ENCODE results near the gene KCNK2. TPM values are rescaled to one million over a fixed set of nuclear protein-coding genes. Genes with fewer than 3 reads are reported as not detected.

Gene KCNK2
- total and polyA plus RNA-seq, 10 of the 15 experiments (the other 5 are each of a cell fraction or from before 2014, with no cell fraction given): 0.04 to 0.13 (median 0.08) TPM; not detected in 4

DNA sequence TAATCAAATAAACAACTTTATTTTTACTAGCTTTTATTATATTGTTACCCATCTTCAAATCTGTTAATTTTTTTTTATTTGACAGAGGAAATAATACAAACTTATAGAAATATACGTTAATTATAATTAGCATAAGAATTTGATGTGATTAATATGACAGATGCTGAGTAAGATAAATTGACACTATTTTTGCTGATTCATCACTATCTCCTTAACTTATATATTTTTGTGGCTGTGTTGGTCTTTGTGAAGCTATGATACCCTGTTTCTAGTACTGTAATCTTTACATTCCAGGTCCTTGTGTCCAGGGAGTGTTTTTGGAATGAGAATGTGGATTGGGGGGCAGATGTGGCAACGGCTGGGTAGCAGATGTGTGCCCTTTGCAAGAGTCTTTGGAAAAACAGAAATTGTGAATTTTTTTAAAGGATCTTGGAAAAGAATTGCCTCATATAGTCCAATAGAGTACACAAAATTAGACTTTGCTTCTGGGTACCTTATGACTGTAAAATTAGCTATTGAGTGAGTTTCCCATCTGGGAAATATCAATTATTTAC, 102.6 kb downstream of the KCNK2 start:
- DNase-seq (ENCODE audit: low read depth, low spot score) (no peak), ATAC-seq (no peak), FAIRE-seq (no peak)
- H3K4me2 ChIP-seq (ENCODE audit: control insufficient read depth, insufficient read depth): no peak overlapping the region
- H3K27ac ChIP-seq (ENCODE audit: control insufficient read depth, insufficient read depth): no peak overlapping the region
- in situ Hi-C loops (cut with MboI) (no loop called here), intact Hi-C loops (cut with micrococcal nuclease; ENCODE audit: unreplicated experiment) (no loop called here)
- BruUV-seq (replicated peaks): no TSS peak
- H3K9me3 ChIP-seq (replicated peaks; ENCODE audit: control insufficient read depth, insufficient read depth, low read length): no peaks in the 10 kb centered on the region; the same call in 2 of the 3 replicates
- no peak overlapping the region for H3K9ac ChIP-seq (ENCODE audit: control insufficient read depth, insufficient read depth, low read length)
- SMC1A ChIA-PET (ENCODE audit: uncharacterized antibody, unreplicated experiment): no interaction called here
- POLR2A ChIA-PET: no interaction called here
- no peaks in the 10 kb centered on the region for H3K36me3 ChIP-seq (ENCODE audit: control insufficient read depth in 2 of 2, insufficient read depth in 2 of 2, low read length in 1 of 2)
- CTCF ChIA-PET: no interaction called here
- TF ChIP-seq, protein P1, sequence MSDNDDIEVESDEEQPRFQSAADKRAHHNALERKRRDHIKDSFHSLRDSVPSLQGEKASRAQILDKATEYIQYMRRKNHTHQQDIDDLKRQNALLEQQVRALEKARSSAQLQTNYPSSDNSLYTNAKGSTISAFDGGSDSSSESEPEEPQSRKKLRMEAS (IDR thresholded peaks at IDR 0.05; ENCODE audit: low read depth, low read length): no peak
- TF ChIP-seq, protein P2, sequence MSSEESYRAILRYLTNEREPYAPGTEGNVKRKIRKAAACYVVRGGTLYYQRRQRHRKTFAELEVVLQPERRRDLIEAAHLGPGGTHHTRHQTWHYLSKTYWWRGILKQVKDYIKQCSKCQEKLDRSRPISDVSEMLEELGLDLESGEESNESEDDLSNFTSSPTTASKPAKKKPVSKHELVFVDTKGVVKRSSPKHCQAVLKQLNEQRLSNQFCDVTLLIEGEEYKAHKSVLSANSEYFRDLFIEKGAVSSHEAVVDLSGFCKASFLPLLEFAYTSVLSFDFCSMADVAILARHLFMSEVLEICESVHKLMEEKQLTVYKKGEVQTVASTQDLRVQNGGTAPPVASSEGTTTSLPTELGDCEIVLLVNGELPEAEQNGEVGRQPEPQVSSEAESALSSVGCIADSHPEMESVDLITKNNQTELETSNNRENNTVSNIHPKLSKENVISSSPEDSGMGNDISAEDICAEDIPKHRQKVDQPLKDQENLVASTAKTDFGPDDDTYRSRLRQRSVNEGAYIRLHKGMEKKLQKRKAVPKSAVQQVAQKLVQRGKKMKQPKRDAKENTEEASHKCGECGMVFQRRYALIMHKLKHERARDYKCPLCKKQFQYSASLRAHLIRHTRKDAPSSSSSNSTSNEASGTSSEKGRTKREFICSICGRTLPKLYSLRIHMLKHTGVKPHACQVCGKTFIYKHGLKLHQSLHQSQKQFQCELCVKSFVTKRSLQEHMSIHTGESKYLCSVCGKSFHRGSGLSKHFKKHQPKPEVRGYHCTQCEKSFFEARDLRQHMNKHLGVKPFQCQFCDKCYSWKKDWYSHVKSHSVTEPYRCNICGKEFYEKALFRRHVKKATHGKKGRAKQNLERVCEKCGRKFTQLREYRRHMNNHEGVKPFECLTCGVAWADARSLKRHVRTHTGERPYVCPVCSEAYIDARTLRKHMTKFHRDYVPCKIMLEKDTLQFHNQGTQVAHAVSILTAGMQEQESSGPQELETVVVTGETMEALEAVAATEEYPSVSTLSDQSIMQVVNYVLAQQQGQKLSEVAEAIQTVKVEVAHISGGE (CRISPR knock-in tag; IDR thresholded peaks at IDR 0.05): no peak
- TF ChIP-seq, protein P3, sequence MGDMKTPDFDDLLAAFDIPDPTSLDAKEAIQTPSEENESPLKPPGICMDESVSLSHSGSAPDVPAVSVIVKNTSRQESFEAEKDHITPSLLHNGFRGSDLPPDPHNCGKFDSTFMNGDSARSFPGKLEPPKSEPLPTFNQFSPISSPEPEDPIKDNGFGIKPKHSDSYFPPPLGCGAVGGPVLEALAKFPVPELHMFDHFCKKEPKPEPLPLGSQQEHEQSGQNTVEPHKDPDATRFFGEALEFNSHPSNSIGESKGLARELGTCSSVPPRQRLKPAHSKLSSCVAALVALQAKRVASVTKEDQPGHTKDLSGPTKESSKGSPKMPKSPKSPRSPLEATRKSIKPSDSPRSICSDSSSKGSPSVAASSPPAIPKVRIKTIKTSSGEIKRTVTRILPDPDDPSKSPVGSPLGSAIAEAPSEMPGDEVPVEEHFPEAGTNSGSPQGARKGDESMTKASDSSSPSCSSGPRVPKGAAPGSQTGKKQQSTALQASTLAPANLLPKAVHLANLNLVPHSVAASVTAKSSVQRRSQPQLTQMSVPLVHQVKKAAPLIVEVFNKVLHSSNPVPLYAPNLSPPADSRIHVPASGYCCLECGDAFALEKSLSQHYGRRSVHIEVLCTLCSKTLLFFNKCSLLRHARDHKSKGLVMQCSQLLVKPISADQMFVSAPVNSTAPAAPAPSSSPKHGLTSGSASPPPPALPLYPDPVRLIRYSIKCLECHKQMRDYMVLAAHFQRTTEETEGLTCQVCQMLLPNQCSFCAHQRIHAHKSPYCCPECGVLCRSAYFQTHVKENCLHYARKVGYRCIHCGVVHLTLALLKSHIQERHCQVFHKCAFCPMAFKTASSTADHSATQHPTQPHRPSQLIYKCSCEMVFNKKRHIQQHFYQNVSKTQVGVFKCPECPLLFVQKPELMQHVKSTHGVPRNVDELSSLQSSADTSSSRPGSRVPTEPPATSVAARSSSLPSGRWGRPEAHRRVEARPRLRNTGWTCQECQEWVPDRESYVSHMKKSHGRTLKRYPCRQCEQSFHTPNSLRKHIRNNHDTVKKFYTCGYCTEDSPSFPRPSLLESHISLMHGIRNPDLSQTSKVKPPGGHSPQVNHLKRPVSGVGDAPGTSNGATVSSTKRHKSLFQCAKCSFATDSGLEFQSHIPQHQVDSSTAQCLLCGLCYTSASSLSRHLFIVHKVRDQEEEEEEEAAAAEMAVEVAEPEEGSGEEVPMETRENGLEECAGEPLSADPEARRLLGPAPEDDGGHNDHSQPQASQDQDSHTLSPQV (IDR thresholded peaks at IDR 0.05): no peak
- no peak for TF ChIP-seq SIN3A (IDR thresholded peaks at IDR 0.05; ENCODE audit: low read depth, low read length)
- no peak for TF ChIP-seq MEF2A (IDR thresholded peaks at IDR 0.05; ENCODE audit: insufficient read depth, low read depth, low read length)
- TF ChIP-seq, protein P4, sequence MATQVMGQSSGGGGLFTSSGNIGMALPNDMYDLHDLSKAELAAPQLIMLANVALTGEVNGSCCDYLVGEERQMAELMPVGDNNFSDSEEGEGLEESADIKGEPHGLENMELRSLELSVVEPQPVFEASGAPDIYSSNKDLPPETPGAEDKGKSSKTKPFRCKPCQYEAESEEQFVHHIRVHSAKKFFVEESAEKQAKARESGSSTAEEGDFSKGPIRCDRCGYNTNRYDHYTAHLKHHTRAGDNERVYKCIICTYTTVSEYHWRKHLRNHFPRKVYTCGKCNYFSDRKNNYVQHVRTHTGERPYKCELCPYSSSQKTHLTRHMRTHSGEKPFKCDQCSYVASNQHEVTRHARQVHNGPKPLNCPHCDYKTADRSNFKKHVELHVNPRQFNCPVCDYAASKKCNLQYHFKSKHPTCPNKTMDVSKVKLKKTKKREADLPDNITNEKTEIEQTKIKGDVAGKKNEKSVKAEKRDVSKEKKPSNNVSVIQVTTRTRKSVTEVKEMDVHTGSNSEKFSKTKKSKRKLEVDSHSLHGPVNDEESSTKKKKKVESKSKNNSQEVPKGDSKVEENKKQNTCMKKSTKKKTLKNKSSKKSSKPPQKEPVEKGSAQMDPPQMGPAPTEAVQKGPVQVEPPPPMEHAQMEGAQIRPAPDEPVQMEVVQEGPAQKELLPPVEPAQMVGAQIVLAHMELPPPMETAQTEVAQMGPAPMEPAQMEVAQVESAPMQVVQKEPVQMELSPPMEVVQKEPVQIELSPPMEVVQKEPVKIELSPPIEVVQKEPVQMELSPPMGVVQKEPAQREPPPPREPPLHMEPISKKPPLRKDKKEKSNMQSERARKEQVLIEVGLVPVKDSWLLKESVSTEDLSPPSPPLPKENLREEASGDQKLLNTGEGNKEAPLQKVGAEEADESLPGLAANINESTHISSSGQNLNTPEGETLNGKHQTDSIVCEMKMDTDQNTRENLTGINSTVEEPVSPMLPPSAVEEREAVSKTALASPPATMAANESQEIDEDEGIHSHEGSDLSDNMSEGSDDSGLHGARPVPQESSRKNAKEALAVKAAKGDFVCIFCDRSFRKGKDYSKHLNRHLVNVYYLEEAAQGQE (IDR thresholded peaks at IDR 0.05; ENCODE audit: low read depth, low read length): no peak
- no peak for TF ChIP-seq BACH1 (IDR thresholded peaks at IDR 0.05; ENCODE audit: borderline replicate concordance)
- RAD21 ChIA-PET (ENCODE audit: unreplicated experiment): no interaction called here
- H3K4me3 ChIP-seq: no peak overlapping the region
- no peaks in the 10 kb centered on the region for H3K79me2 ChIP-seq (ENCODE audit: control insufficient read depth, insufficient read depth, low read length)
- no peaks in the 10 kb centered on the region for H3K27me3 ChIP-seq (replicated peaks in 1 of 2; ENCODE audit: control insufficient read depth in 2 of 2, insufficient read depth in 2 of 2, low read length in 1 of 2)
- no peak overlapping the region for H2AFZ ChIP-seq (ENCODE audit: control insufficient read depth, low read depth, low read length)
- WGBS (ENCODE audit: insufficient coverage, insufficient replicate concordance, low lambda C conversion rate, missing lambda C conversion rate): 0% methylated on average over 2 of the region's 2 CpGs
- H4K20me1 ChIP-seq (ENCODE audit: control insufficient read depth, insufficient read depth): no peaks in the 10 kb centered on the region
- H3K4me1 ChIP-seq (ENCODE audit: control insufficient read depth, insufficient read depth, low read length): no peaks in the 10 kb centered on the region

All from GM12878 (cell line).